GM12873 (cell line): ENCODE measurements around the gene SYT14.

Experiments
- CTCF ChIP-seq: IDR thresholded peaks from 2 replicates; pipeline ENCODE4 v1.5.1; 2012; ENCODE audit warnings: low read depth, mild to moderate bottlenecking, moderate library complexity, low read length, control low read depth; ENCODE audit not compliant: insufficient read depth; ENCODE audit errors: missing control alignments

The SYT14 gene

DNA sequence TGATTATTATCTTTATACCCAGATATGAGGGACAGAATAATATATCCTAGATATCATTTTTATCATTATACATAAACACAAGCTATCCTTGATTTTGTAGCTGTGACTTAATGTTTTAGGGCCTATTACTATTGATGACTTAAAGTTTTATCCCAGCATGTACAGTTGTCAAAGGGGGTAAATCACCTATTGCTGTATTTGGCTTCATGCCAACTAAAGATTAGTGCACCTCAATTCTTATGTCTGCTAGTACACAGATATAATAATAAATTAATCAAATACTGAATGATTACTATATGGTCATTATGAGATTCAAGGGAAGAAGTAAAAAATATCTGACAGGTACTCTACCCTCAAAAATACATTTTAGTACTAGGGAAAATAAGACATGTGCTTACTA is 84.0 kb downstream of the SYT14 start:
- no peak for TF ChIP-seq CTCF

DNA sequence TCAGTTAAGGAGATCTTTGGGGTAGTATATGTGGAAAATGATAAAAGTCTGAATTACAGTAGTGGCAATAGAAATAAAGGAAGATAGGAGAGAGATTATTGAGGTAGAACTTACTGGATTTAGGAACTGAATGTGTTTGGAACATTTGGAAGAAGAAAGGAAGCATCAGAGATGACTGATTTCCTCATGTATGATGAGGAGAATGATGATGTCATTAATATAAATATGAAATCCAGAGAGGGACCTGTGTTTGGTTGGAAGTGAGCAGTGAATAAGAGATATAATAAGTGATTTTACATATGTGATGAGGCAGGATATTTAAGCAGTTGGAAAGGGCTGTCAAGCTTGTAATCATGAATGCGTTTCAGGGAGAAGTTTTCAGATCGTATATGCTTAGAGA is 86.3 kb downstream of the SYT14 start:
- no peak for TF ChIP-seq CTCF

DNA sequence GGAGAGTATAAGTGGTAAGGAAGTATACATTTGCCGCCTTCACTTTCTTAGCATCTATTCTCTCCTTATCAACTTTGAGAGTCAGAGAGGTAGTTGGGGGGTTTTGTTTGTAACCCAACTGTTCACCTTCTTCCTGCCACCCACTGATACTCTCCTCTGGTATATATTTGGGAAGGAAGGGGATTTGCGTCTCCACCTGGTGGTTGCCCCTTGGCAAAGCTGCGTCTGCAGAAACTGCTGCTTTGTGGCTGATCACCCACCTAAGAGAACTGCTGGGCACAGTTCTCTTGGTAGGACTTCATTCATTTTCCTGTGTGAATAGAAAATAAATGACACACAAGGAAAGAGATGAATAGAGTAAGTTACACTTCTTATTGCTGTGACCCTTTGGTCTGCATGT is 87.0 kb downstream of the SYT14 start:
- TF ChIP-seq CTCF: no peak

DNA sequence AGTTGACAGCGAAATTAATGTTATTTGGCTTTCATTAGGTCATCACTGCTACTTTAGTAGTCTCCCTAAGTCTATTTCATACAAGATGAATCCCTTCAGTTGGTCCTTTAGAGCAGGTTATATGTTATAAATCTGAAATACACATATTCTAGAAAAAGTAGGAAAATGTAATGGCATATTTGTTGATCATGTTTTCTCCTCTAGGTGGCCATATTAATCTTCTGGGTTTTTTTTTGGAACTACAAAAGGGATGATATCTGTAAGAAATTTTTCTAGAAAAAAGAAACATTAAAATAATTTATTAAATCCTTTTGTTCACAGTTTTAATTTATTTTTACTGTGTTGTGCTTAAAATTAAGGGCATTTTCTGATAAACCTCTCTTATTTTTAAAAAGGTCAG is 87.9 kb downstream of the SYT14 start:
- TF ChIP-seq CTCF: no peak

DNA sequence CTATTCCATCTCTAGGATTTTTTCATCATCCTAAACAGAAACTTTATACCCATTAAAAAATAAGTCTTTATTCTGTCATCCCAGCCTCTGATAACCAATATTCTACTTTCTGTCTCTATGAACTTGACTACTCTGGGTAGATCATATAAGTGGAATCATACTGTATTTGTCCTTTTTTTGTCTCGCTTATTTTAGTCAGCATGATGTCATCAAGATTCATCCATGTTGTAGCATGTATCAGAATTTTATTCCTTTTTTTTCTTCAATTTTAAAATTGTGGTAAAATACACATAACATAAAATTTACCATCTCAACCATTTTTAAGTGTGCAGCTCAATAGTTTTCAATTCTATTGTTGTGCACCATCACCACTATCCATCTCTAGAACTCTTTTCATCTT is 90.0 kb downstream of the SYT14 start:
- TF ChIP-seq CTCF: no peak

DNA sequence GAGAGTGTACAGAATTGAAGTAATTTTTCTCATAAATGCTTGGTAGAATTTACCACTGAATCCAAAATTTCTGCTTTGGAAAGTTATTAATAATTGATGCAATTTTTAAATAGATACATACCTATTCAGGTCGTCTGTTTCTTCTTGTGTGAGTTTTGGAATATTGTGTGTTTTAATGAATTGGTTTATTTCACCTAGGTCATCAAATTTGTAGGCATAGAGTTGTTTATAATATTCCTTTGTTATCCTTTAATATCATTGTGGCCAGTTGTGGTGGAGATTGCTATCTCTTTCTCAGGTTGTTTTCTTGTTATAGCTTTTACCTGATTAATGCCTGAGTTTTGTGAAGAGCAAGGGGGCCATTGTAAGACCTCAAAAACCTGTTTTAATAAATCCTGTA is 93.5 kb downstream of the SYT14 start:
- TF ChIP-seq CTCF: no peak

GRCh38 chr1:210043058-210043457 is 105.0 kb downstream of the SYT14 start:
- TF ChIP-seq CTCF: no peak

DNA sequence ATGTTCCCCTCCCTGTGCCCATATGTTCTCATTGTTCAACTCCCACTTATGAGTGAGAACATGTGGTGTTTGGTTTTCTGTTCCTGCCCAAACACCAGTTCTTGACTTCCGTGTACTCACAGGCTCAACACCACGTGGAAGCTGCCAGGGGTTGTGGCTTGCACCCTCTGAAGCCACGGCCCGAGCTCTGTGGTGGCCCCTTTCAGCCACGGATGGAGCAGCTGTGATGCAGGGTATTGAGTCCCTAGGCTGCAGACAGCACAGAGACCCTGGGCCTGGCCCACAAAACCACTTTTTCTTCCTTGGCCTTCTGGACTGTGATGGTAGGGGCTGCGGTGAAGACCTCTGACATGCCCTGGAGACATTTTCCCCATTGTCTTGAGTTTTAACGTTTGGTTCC is 111.6 kb downstream of the SYT14 start:
- TF ChIP-seq CTCF: no peak
